NT2/D1 (cell line): ENCODE measurements around the gene SHQ1.

Experiments used
- YY1 ChIP-seq: IDR thresholded peaks from 2 replicates; pipeline ENCODE4 v1.6.1; 2011; ENCODE audit not compliant: insufficient read length, insufficient read depth
- ZNF274 ChIP-seq: IDR thresholded peaks from 2 replicates; pipeline ENCODE4 v1.6.1; 2011; ENCODE audit warnings: mild to moderate bottlenecking, low read depth, low read length

DNA sequence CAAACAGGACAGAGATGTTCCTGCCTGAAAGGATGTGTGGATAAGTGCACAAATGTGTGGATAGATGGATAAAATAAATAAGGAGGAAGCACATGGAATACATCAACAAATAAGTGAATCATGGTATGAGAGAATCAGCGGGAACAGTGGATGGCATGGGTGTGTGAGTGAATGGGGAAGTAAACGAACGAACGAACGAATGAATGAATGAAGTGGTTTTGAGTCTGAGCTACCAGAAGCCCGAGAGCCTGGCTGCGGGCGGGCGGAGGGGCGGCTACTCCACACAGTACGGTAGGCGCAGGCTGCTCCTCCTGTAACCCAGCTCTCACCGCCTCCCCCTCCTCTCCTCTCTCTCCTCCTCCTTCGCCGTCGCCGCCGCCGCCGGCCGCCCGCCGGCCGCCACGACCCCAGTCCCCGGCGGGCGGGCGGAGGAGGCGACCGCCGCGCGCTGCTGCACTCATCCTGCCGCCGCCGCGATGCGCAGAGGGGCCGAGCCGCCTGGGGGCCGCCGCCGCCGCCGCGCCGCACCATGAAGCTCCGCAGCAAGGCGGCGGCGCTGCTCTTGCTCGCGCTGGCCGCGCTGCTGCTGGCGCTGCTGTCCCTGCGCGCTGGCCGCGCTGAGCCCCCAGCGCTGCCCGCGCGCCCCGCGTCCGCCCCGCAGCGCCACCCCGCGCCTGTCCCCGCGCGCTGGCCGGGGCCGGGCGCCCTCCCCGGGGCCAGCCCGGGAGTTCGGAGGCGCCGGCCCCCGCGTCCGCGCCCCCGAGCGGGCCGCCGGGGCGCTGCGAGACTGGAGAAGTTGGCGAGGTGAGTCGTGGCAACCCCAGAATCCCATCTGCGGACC lies 39.7 kb upstream of the SHQ1 start, which contains the start of gene GXYLT2:
- TF ChIP-seq ZNF274 (no peak), YY1 (no peak)
